Tibial artery (tissue), 4 donors: ENCODE results near the gene SPINT3.
"Not testable (repeated sequence)": the region's sequence is repeated elsewhere in the genome, so short reads cannot be mapped to it uniquely, and the experiment has no call there.

Experiments used
- DNase-seq, 2 donors: peaks; one replicate each; pipeline ENCODE4 v3.0.0-alpha.2; 2019
- H3K27ac ChIP-seq, 2 donors: fragments of 200-600 bp; sonication (generic) in 1 of 2; 1 replicate in 1 of 2; 2 replicates in 1 of 2; pipeline ENCODE4 v1.5.1; 2018 to 2019; ENCODE audit warnings: mild to moderate bottlenecking in 1 of 2
- H3K27me3 ChIP-seq, 2 donors: fragments of 200-600 bp; sonication (generic) in 1 of 2; one replicate each; pipeline versions ENCODE4 v1.5.1 to v1.6.0; 2016 to 2019
- H3K36me3 ChIP-seq, 3 donors: fragments of 200-600 bp; sonication (generic) in 2 of 3; one replicate each; pipeline ENCODE4 v1.5.1; 2016 to 2019; ENCODE audit warnings: mild to moderate bottlenecking in 2 of 3
- H3K4me1 ChIP-seq, 4 donors: fragments of 200-600 bp; sonication (generic) in 2 of 4; 1 replicate in 3 of 4; 2 replicates in 1 of 4; pipeline ENCODE4 v1.5.1; 2016 to 2019
- H3K4me3 ChIP-seq, 2 donors: fragments of 200-600 bp; sonication (generic) in 1 of 2; 1 replicate in 1 of 2; 2 replicates in 1 of 2; pipeline ENCODE4 v1.5.1; 2018 to 2019; ENCODE audit warnings: mild to moderate bottlenecking in 2 of 2
- H3K9me3 ChIP-seq, 3 donors: fragments of 200-600 bp; sonication (generic) in 1 of 3; one replicate each; pipeline ENCODE4 v1.5.1; 2016 to 2019
- CTCF ChIP-seq, 2 experiments: fragments of 200-600 bp in 1 of 2; fragments of 450-650 bp in 1 of 2; IDR thresholded peaks; one replicate each; pipeline ENCODE4 v1.5.1; 2017 to 2019; ENCODE audit warnings: antibody characterized with exemption in 2 of 2, mild to moderate bottlenecking in 1 of 2, moderate library complexity in 1 of 2
- intact Hi-C: fragments of 100-400 bp; cut with DNase I; formaldehyde crosslinking; loops from one replicate; pipeline ENCODE4 v1.15.0; 2023; ENCODE audit warnings: low total_unique reads

Gene SPINT3

GRCh38 chr20:45489083-45489531, 26.3 kb downstream of the SPINT3 start:
- H3K9me3 ChIP-seq = no peaks in the 10 kb centered on the region
- H3K36me3 ChIP-seq = no peaks in the 10 kb centered on the region
- no peak for TF ChIP-seq CTCF (IDR thresholded peaks at IDR 0.05)
- no peak overlapping the region for H3K27ac ChIP-seq
- H3K4me3 ChIP-seq = no peak overlapping the region
- intact Hi-C loops = no loop called here
- no peaks in the 10 kb centered on the region for H3K4me1 ChIP-seq
- peaks cover 0 to 28% of the 10 kb centered on the region in 2 donors for H3K27me3 ChIP-seq
- no peak for DNase-seq

GRCh38 chr20:45487231-45487635, 28.2 kb downstream of the SPINT3 start:
- intact Hi-C loops = no loop called here
- no peak for DNase-seq
- no peaks in the 10 kb centered on the region for H3K9me3 ChIP-seq
- no peaks in the 10 kb centered on the region for H3K4me1 ChIP-seq
- no peaks in the 10 kb centered on the region for H3K36me3 ChIP-seq
- no peak overlapping the region for H3K27ac ChIP-seq
- H3K27me3 ChIP-seq = peaks cover 0 to 29% of the 10 kb centered on the region in 2 donors
- TF ChIP-seq CTCF (IDR thresholded peaks at IDR 0.05) = no peak
- H3K4me3 ChIP-seq = no peak overlapping the region

GRCh38 chr20:45485388-45485787, 30.0 kb downstream of the SPINT3 start:
- Histone ChIP-seq H3K4me1 (no peaks in the 10 kb centered on the region), H3K27me3 (peaks cover 0 to 39% of the 10 kb centered on the region in 2 donors), H3K9me3 (no peaks in the 10 kb centered on the region), H3K36me3 (no peaks in the 10 kb centered on the region), H3K4me3 (no peak overlapping the region), H3K27ac (no peak overlapping the region)
- no peak for TF ChIP-seq CTCF (IDR thresholded peaks at IDR 0.05)
- intact Hi-C loops = no loop called here
- DNase-seq = no peak

GRCh38 chr20:45484676-45485075, 30.7 kb downstream of the SPINT3 start:
- Histone ChIP-seq H3K9me3 (no peaks in the 10 kb centered on the region), H3K27ac (no peak overlapping the region), H3K4me1 (no peaks in the 10 kb centered on the region), H3K4me3 (no peak overlapping the region), H3K36me3 (no peaks in the 10 kb centered on the region), H3K27me3 (peaks cover 0 to 46% of the 10 kb centered on the region in 2 donors)
- DNase-seq = no peak
- intact Hi-C loops = no loop called here
- no peak for TF ChIP-seq CTCF (IDR thresholded peaks at IDR 0.05)

- Histone ChIP-seq H3K9me3 (no peaks in the 10 kb centered on the region), H3K4me3 (no peak overlapping the region), H3K4me1 (no peaks in the 10 kb centered on the region), H3K36me3 (no peaks in the 10 kb centered on the region), H3K27me3 (peaks cover 0 to 53% of the 10 kb centered on the region in 2 donors), H3K27ac (no peak overlapping the region)
- DNase-seq = no peak
- intact Hi-C loops = no loop called here
- TF ChIP-seq CTCF (IDR thresholded peaks at IDR 0.05) = no peak
Measured at GRCh38 chr20:45479822-45480221, 35.6 kb downstream of the SPINT3 start.

GRCh38 chr20:45477530-45478148, 37.8 kb downstream of the SPINT3 start:
- H3K36me3 ChIP-seq, H3K27ac ChIP-seq, H3K4me3 ChIP-seq, H3K4me1 ChIP-seq, DNase-seq, intact Hi-C loops, H3K9me3 ChIP-seq: not testable (repeated sequence)
- H3K27me3 ChIP-seq = peaks cover 0 to 46% of the 10 kb centered on the region in 2 donors

GRCh38 chr20:45472286-45472685, 43.1 kb downstream of the SPINT3 start:
- DNase-seq, H3K4me3 ChIP-seq, H3K36me3 ChIP-seq, intact Hi-C loops, H3K9me3 ChIP-seq, H3K27ac ChIP-seq: not testable (repeated sequence)
- peaks cover 0 to 18% of the 10 kb centered on the region in 2 donors for H3K27me3 ChIP-seq
- H3K4me1 ChIP-seq = peaks cover 0 to 22% (median 17%) of the 10 kb centered on the region in 4 donors
